ENCODE measurements around the gene WDFY4. TPM values are rescaled to one million over a fixed set of nuclear protein-coding genes. Genes with fewer than 3 reads are reported as not detected.

Gene WDFY4
- polyA plus RNA-seq, 1 experiment, result not detected

DNA sequence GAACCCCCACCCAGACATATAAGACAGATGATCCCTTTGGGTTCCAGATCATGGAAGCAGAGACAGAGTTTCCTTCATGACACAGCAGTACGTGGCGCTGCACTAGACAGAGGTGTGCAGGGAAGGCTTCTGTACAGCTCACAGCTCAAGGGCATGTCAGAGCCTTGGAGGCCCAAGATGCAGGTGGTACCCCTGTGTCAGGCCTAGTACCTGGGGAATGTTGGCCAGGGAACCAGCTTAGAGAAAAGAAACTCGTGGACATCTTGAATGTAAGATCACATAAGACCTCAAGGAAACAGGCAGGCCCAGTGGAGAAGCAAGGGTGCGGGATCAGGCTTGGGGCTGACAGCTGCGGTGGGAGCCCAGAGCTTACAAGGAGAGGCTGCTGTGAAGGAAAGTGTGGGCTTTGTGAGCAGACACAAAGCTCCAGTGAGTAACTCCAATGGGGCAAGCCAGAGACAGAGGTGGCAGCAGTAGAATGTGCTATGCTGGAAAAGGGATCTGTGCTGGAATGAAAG is 91.4 kb downstream of the WDFY4 start:
- no peak for DNase-seq (ENCODE audit: low read depth)
- Histone ChIP-seq H3K36me3 (ENCODE audit: control insufficient read depth, insufficient read depth, low read length) (no peaks in the 10 kb centered on the region), H3K27me3 (ENCODE audit: control insufficient read depth, insufficient read depth, low read length) (peaks cover 2% of the 10 kb centered on the region; the same call in 1 of the 2 replicates), H3K4me3 (ENCODE audit: low read depth, low read length) (no peak overlapping the region)
- TF ChIP-seq, protein P1, sequence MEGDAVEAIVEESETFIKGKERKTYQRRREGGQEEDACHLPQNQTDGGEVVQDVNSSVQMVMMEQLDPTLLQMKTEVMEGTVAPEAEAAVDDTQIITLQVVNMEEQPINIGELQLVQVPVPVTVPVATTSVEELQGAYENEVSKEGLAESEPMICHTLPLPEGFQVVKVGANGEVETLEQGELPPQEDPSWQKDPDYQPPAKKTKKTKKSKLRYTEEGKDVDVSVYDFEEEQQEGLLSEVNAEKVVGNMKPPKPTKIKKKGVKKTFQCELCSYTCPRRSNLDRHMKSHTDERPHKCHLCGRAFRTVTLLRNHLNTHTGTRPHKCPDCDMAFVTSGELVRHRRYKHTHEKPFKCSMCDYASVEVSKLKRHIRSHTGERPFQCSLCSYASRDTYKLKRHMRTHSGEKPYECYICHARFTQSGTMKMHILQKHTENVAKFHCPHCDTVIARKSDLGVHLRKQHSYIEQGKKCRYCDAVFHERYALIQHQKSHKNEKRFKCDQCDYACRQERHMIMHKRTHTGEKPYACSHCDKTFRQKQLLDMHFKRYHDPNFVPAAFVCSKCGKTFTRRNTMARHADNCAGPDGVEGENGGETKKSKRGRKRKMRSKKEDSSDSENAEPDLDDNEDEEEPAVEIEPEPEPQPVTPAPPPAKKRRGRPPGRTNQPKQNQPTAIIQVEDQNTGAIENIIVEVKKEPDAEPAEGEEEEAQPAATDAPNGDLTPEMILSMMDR (IDR thresholded peaks at IDR 0.05; ENCODE audit: insufficient read depth, low read depth, low read length), result no peak
- POLR2A ChIA-PET, result no interaction called here
- CTCF ChIA-PET, result no interaction called here

GRCh38 chr10:48776528-48776927 is 91.9 kb downstream of the WDFY4 start:
- POLR2A ChIA-PET, result no interaction called here
- DNase-seq (ENCODE audit: low read depth), result no peak
- TF ChIP-seq, protein P1 (IDR thresholded peaks at IDR 0.05; ENCODE audit: insufficient read depth, low read depth, low read length), result no peak
- H3K36me3 ChIP-seq (ENCODE audit: control insufficient read depth, insufficient read depth, low read length), result no peaks in the 10 kb centered on the region
- peaks cover 2% of the 10 kb centered on the region; the same call in 1 of the 2 replicates for H3K27me3 ChIP-seq (ENCODE audit: control insufficient read depth, insufficient read depth, low read length)
- CTCF ChIA-PET, result no interaction called here
- no peak overlapping the region for H3K4me3 ChIP-seq (ENCODE audit: low read depth, low read length)

- DNase-seq (ENCODE audit: low read depth), result no peak
- Histone ChIP-seq H3K4me3 (ENCODE audit: low read depth, low read length) (no peak overlapping the region), H3K27me3 (ENCODE audit: control insufficient read depth, insufficient read depth, low read length) (peaks cover 2% of the 10 kb centered on the region; the same call in 1 of the 2 replicates), H3K36me3 (ENCODE audit: control insufficient read depth, insufficient read depth, low read length) (no peaks in the 10 kb centered on the region)
- CTCF ChIA-PET, result no interaction called here
- POLR2A ChIA-PET, result no interaction called here
- TF ChIP-seq, protein P1 (IDR thresholded peaks at IDR 0.05; ENCODE audit: insufficient read depth, low read depth, low read length), result no peak
These were observed 92.4 kb downstream of the WDFY4 start for GRCh38 chr10:48777110-48777509.

- ChIA-PET POLR2A (no interaction called here), CTCF (no interaction called here)
- DNase-seq (ENCODE audit: low read depth), result no peak
- Histone ChIP-seq H3K36me3 (ENCODE audit: control insufficient read depth, insufficient read depth, low read length) (no peaks in the 10 kb centered on the region), H3K27me3 (ENCODE audit: control insufficient read depth, insufficient read depth, low read length) (peaks cover 2% of the 10 kb centered on the region; the same call in 1 of the 2 replicates), H3K4me3 (ENCODE audit: low read depth, low read length) (no peak overlapping the region)
- TF ChIP-seq, protein P1 (IDR thresholded peaks at IDR 0.05; ENCODE audit: insufficient read depth, low read depth, low read length), result no peak
These were observed 93.7 kb downstream of the WDFY4 start for GRCh38 chr10:48778193-48778857.

GRCh38 chr10:48779077-48779476 is 94.4 kb downstream of the WDFY4 start:
- no peak for DNase-seq (ENCODE audit: low read depth)
- ChIA-PET POLR2A (no interaction called here), CTCF (no interaction called here)
- H3K36me3 ChIP-seq (ENCODE audit: control insufficient read depth, insufficient read depth, low read length), result no peaks in the 10 kb centered on the region
- no peak overlapping the region for H3K4me3 ChIP-seq (ENCODE audit: low read depth, low read length)
- H3K27me3 ChIP-seq (ENCODE audit: control insufficient read depth, insufficient read depth, low read length), result 0 out of 2 replicates have a peak, but pooled peaks cover 2% of the 10 kb centered on the region
- TF ChIP-seq, protein P1 (IDR thresholded peaks at IDR 0.05; ENCODE audit: insufficient read depth, low read depth, low read length), result no peak
